GM19397 (cell line): ENCODE results near the gene GMEB2.

Experiments used
- ATAC-seq: cut with Tn5 transposase; IDR thresholded peaks from one replicate; pipeline ENCODE4 v1.9.1; 2021; ENCODE audit warnings: mild to moderate bottlenecking, moderate library complexity; ENCODE audit not compliant: unreplicated experiment

GMEB2 gene

DNA sequence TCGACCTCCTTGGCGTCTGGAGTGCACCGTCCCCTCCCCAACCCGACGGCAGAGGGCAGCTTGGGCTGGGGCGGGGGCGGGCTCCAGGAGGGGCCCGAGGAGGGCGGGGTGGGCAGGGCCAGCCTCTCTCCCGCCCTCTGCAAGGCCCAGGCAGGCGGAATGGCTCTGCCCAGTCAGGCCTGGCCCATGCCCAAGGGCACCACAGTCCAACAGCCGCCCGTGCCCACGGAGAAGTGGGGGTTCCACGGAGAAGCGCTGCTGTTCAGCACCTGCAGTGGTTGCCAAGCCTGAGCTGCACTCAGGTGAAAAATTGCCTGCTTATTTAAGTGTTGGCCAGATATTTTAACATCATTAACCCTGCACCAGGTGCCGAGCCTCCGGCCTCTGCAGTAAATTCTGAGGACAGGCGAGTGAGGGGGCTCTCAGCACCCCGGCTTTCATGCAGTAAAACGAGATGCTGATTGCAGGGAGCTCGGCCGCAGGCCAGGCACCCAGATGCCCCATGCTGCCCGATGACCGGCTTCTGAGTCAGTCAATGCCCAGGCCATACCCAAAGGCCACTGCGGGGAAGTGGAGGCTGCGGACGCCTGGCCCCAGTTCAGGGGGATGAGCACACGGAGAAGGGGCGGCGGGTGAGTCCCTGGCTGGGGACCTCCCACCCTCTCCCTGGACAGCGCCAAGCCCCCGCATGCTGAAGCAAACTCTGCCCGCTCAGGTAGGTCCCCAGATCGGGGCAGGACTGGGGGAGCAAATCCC, 79.0 kb downstream of the GMEB2 start, which contains the start of gene SRMS:
TSS of gene SRMS (minus strand) at position 25 of the 756 bp plus-strand sequence. CDS start 286 bp downstream, outside the sequence.
- no peak for ATAC-seq

DNA sequence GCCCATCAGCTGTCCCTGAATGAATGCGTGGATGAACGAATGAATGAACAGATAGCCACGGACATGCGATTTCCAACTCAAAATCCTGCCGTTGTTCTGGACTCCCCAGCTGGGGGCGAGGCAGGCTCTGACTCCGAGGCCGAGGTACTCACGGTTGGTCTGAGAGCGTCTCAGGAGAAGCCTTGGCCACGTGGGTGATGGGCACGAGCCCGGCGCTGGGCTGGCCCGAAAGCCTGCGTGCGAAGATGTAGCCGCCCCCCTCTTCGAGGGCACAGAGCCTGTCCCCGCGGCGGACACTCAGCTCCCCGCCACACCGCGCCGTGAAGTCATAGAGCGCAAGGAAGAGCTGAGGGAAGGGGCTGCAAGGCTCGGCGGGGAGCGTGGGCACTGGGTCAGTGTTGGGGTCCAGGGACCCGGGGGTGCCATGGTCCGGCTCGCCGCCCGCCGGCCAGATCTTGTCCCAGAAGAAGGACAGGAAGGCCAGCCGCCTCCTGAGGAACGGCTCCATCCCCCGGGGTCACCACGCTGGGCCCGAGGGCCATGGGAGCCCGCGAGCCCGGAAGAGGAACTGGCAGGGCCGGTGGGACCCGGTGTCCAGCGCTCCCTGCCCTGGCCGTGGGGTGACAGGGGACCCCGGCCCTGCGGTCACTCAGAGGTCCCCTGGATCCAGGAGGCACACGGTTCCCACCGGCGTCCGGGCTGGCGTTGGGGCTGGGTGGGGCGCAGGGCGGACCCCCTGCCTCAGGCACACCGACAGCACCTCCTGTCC, 79.8 kb downstream of the GMEB2 start:
- no peak for ATAC-seq

DNA sequence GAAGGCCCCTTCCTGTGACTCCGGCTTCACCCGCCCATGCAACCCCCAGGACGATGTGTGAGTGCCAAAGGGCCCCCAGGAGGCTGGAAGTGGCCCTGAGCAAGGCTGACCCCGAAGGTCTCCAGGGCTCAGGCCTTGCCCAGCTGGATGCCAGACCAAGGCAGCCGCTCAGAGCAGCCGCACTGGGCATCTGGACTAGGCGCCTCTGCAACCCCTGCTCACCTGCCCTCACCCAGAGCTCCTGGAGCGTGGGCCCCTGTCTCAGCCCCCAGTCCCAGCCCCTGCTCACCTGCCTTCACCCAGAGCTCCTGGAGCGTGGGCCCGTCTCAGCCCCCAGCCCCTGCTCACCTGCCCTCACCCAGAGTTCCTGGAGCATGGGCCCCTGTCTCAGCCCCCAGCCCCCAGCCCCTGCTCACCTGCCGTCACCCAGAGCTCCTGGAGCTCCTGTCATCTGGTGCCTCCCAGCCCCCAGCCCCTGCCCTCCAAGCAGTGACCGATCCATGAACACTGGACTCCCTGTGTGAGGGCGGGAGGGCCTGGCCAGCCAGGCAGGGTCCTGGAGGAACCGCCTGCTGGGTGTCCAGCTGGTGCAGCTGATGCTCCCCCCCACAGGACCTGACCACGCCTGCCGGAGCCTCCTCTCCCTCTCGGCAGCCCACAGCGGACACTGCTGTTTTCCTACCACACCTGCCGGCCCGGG, 80.5 kb downstream of the GMEB2 start:
- ATAC-seq = no peak

DNA sequence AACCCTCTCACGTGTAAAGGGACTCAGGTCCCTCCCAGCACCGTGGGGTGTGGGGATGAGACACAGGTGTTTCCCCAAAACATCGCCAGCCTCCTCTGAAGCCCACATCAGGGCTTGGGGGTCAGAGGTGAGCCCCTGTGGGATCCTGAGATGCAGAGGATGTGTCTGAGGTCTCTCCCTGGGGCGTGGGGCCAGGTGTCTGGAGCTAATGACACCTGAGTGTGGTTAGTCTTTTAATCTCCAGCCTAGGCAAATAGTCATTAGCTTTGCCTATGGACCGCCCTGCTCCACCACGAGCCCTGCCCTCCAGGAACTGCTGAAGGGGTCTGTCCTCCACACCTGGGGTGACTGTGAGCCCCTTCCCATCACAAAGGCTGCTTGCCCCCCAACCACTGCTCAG, 81.1 kb downstream of the GMEB2 start:
- ATAC-seq = no peak

DNA sequence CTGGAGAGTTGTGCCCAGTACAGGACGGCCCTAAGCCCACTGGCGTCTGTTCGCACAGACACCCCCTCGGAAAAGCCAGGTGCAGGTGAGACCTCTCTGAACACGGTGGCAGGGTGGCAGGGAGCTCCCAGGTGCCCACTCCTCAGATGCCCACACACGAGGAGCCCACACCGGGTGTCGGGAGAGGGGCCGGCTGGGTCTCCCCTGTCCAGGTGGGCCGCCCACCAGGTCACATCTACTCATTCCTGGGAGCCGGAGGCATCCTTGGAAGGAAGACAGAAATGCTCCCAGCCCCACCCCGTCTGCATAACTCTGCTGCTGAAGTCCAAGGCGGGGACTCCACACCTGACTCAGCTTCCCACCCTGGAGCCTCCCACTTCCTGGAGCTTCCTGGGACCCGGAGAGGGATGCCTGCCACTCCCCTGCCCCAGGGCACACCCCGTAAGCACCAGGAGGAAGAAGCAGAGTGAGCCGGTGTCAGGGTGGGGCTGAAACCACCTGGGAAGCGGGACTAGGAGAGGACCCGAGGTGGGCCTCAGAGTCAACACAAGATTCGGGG, 81.9 kb downstream of the GMEB2 start:
- ATAC-seq = no peak

DNA sequence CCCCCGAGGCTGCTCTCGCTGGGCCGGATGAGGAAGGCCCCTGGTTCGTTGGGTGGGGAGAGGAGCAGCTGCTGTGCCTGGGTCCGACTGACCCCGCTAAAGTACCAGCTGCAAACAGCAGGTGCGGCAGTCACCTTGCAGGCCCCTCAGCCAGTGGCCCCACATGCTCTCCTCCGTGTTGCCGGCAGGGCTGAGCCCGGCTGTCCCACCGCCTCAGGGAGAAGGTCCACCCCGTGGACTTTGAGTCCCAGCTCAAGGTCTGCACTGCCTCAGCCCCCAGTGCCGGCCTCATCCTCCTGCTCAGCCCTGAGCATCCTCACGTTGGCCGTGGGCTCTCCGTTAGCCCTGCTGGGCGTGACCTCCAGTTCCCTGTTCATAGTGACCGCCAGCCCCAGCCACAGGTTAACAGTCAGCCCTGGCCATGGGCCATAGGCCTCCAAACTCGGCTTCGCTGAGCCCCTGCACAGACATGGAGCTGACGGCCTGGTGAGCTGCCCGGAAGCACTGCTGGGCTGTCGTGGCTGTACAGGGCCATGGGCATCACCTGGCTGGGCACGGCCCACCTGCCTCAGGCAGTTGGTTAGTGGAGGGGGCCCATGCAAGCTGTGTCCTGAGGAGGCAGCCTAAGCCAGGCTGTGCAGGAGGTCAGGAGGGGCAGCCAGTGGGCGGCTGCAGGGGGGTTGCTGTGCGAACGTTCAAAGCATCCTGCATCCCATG, 82.5 kb downstream of the GMEB2 start:
- ATAC-seq = no peak

DNA sequence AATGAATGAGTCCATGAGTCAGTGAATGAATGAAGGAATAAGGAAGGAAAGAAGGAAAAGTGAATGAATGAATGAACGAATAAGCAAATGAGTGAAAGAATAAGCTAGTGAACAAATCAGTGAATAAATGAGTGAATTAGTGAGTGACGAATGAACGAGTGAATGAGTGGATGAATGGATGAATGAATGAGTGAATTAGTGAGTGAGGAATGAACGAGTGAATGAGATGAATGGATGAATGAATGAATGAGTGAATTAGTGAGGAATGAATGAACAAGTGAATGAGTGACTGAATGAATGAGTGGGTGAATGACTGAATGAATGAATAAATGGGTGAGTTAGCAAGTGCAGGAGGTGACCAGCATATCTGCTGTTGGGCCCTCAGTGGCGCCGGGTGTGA, 83.2 kb downstream of the GMEB2 start:
- ATAC-seq = no peak

DNA sequence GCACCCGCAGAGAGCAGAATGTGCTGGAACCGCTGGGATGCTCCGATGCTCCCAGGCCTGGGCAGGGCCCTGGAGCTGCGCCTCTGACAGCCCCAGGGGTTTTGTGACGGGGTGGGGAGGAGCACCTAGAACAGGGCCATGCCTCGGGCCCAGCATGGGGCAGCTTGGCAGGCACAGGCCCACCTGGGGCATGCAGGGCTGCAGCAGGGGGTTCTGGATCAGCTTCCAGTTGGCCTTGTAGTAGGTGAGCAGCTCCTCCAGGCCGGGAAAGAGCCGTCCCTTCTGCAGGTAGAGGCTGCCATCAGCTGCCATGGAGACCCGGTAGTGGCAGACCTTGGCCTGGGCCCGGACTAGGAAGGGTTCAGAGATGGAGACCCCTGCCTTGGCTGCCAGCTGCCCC, 83.8 kb downstream of the GMEB2 start:
- ATAC-seq = no peak

DNA sequence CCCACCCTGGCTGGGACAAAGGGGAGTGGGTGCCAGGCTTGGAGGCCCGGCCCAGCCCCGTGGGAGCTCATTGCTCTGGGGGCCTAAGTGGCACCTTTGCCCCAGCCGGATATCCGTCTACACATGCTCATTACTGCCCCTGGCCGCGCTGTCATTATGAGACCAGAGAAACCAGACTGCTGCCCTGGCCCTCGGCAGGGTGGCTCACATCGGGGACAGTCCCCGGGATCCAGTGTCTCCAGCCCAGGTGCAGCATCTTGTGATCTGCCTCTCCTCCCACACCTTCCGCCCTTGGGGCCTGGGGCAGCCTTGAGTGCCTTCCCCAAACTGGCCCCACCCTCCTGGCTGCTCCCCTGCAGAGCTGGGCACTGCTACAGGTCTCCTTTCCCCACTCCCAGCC, 84.2 kb downstream of the GMEB2 start:
- ATAC-seq = no peak

DNA sequence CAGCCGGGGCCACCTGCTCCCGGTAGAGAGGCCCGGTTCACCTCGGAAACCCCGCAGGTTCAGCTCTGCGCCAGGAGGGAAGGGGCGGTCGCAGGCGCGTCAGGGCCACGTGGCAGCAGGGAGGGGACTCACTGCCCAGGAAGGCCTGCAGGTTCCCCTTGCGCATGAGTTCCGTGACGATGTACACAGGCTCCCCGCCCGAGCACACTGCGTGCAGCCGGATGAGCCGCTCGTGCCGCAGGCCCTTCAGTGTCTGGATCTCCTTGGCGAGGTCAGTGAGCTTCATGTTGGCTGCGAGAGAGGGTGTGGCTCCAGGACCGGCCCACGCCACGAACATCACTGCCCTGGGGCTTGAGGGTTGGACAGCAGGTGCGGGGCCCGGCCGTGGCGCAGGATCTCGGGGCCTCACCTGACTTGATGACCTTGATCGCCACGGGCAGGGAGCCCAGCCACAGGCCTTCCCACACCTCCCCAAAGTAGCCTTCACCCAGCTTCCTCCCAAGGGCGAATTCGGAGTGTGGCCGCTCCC, 84.8 kb downstream of the GMEB2 start:
- no peak for ATAC-seq

DNA sequence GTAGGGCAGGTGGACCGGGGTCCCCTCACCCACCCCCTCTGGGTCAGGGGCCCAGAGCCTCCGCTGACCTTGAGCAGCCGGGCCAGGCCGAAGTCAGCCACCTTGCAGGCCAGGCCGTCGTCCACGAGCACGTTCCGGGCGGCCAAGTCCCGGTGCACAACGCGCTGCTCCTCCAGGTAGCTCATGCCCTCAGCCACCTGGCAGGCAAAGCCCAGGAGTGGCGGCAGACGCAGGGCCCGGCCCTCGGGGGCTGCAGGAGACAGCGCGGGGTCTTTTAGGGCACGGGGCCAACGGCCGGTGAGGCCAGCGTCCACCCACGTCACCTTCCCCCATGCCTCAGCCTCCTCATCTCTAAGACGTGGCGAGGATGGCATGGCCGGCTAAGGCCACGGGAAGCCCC, 85.5 kb downstream of the GMEB2 start:
- ATAC-seq = no peak

DNA sequence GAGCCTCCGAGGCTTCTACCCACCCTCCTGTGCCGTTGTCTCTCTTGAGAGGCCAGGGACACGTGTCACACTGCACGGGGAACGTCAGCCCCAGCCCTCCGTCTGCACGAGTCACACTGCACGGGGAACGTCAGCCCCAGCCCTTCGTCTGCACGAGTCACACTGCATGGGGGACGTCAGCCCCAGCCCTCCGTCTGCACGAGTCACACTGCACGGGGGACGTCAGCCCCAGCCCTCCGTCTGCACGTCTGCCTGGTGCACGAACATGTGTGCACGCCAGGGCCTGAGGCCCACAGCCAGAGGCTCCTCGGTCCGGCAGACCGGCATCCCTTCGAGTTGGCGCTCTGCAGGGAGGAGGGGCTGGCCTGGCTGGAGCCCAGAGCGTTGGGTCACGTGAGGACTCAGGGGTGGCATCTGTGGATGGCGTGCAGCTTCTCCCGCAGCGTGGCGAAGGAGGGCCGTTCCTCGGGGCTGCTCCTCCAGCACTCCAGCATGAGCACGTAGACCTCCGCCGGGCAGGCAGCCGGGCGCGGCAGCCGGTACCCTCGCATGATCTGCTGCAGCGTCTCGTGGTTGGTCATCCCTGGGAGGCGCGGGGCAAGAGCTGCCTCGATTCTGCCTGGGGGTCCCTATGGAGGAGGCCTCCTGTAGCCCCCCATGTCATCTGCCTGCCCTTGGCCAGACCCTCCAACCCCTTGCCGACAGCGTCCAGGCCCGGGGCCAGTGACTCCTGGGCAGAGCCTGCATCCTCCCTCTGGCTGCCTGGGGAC, 86.3 kb downstream of the GMEB2 start:
- ATAC-seq = no peak

DNA sequence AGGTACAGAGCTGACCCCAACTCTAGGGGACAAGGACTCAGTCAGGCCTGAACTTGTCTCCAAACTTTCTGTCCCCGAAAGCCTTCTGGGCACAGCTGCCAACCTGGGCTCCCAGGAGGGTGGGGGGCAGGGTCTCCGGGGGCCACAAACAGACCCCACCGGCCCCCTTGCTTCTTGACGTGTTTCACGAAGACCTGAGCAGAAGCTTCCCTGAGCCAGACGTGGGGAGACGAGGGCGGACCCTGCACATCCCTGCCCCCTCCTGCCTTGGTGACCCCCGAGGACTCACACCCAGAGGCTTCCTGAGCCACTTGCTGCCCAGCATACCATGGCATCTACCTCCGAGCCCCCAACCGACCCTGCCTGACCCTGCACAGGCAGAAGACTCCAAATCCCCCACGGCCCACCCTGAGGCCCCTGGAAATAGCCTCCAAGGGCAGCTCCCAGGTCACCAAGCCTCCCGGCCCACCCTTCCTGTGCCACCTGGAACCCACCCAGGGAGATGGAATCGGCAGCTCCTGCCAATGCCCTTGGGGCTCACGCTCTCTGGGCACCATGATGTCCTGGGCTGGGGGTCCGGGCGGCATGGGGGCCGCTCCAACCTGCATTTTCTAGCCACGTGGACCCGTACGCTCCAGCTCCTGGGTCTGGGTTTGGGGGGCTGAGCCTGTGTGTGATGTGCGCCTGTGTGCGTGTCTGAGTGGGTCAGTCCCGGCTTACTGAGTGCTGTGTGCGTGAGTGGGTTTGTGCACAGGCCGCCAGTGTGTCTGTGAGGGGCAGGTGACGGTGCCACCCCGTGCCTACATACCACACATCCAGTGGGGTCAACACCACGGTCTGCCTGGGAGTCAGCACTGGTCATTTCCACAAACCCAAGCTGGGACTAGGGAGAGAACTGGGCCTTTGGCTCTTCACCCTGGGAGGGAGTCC, 87.2 kb downstream of the GMEB2 start:
- ATAC-seq = no peak

DNA sequence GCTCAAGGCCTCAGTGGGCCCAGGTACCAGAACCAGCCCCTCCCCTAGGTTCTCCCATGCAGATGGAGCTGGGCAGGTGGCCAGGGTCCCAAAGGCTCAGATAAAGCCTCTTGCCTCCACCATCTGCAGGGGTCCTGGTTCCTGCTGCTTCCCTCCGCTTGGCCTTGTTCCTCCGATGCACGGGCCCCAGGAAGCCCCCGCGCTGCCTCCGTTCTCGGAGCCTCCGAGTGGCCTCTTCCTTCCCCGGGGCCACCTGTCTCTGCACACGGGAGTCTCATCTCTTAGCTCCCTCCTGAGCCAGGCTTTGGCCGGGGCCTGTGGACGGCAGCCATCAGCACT, 87.8 kb downstream of the GMEB2 start:
- ATAC-seq = no peak

DNA sequence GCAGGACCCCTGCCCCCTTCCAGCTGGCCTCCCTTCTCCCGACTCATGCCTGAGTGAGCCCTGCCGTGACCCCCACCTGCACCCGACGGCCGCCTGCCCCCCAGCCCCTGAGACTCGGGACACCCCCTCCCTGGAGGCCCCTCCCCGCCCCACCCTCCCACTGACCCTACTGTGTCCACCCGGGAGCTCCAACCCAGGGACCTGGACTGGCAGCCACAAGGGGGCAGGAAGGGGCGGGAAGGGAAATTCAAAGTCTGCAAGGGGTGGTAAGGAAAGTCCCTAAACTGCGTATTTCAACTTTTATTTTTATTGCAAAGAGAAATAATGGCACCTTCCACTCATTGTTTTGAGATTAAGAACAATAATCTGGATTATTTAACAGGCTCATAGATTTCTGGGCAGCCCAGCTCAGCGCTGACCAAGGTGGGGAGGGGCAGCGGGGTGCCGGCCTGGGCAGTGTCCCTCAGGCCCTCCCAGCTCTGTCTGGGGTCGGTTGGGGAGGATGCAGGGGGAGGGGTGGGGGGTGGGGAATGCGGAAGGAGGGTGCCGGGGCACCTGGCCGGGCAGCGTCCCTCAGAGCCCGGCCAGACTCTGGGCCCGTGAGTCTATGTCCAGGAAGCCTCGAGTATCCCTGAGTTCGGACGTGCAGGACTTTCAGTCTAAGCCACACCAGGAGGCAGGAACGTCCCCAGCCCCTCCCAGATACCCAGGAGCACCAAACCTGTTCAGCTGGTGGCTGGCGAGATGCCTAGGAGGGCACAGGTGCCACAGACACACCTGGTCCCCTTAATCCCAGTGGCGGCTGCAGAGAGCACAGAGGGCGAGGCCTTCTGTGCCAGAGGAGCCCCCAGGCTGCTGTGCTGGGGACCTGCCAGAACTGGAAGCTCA, 88.5 kb downstream of the GMEB2 start:
- no peak for ATAC-seq
